ENCODE data around the gene INO80.

DNA sequence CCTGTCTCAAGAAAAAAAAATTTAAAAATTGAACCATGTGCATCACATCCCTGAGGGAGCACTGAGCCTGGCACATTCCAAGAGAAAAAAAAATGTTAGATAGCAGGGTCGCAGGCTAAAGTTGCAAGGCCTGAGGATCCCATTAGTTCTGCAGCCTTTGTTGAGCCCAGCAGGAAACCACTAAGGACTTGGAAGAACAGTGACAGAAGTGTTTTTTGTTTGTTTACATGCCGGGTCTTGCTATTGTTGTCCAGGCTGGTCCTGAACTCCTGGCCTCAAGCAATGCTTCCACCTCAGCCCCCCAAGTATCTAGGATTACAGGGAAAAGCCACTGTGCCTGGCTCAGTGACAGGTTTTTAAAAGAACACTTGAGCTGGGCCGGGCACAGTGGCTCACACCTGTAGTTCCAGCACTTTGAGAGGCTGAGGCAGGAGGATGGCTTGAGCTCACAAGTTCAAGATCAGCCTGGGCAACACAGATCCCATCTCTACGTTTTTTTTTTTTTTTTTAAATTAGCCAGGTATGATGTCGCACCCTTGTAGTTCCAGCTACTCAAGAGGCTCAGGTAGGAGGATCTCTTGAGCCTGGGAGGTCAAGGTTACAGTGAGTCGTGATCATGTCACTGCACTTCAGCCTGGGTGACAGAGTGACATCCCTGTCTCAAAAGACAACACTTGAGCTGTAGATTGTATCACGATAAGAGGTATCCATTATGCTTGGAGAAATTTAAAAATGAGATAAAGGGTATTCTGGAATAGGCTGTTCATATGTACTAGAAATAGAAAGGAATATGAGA is 147.6 kb downstream of the INO80 start:
- TF ChIP-seq POLR2A (IDR thresholded peaks at IDR 0.05; ENCODE audit: low read depth, low read length) (no peak), POLR2AphosphoS5 (IDR thresholded peaks at IDR 0.05; ENCODE audit: low read depth, low read length) (no peak)
